H9 (cell line): Measurements from ENCODE around the gene CFAP299. TPM values are rescaled to one million over a fixed set of nuclear protein-coding genes. Genes with fewer than 3 reads are reported as not detected.
A peak's percentile ranks its signal among the peaks of the same experiment; 100 is the strongest.

Source experiments
- DNase-seq: peaks from one replicate; pipeline ENCODE4 v3.0.0-alpha.2; 2017
- H2AFZ ChIP-seq: one replicate; pipeline ENCODE4 v1.6.1; 2013; ENCODE audit warnings: mild to moderate bottlenecking, low read length, control low read depth, moderate library complexity
- H2AK5ac ChIP-seq: 2 replicates; pipeline ENCODE4 v1.6.1; 2013; ENCODE audit warnings: low read length, control low read depth, mixed read lengths; ENCODE audit not compliant: insufficient read length
- H2BK120ac ChIP-seq: one replicate; pipeline ENCODE4 v1.6.1; 2013; ENCODE audit warnings: low read depth, mild to moderate bottlenecking, low read length, control low read depth, inconsistent platforms; ENCODE audit not compliant: poor library complexity, severe bottlenecking
- H2BK12ac ChIP-seq: 2 replicates; pipeline ENCODE4 v1.6.1; 2013; ENCODE audit warnings: low read length, control low read depth, mixed read lengths, low read depth; ENCODE audit not compliant: insufficient read length
- H2BK15ac ChIP-seq: 2 replicates; pipeline ENCODE4 v1.6.1; 2013; ENCODE audit warnings: low read depth, low read length, control low read depth
- H2BK20ac ChIP-seq: one replicate; pipeline ENCODE4 v1.6.1; 2013; ENCODE audit warnings: low read depth, mild to moderate bottlenecking, low read length, control low read depth, inconsistent platforms; ENCODE audit not compliant: poor library complexity, severe bottlenecking
- H2BK5ac ChIP-seq: 2 replicates; pipeline ENCODE4 v1.6.1; 2013; ENCODE audit warnings: low read length, control low read depth, mixed read lengths; ENCODE audit not compliant: insufficient read length
- H3K14ac ChIP-seq: 2 replicates; pipeline ENCODE4 v1.6.1; 2013; ENCODE audit warnings: low read length, control low read depth; ENCODE audit not compliant: insufficient read depth
- H3K18ac ChIP-seq: 2 replicates; pipeline ENCODE4 v1.6.1; 2013; ENCODE audit warnings: low read depth, mild to moderate bottlenecking, mixed read lengths, low read length, control low read depth; ENCODE audit not compliant: insufficient read length
- H3K23ac ChIP-seq: 2 replicates; pipeline ENCODE4 v1.6.1; 2013; ENCODE audit warnings: low read length, control low read depth, mixed read lengths, low read depth; ENCODE audit not compliant: insufficient read length
- H3K23me2 ChIP-seq: 2 replicates; pipeline ENCODE4 v1.6.1; 2013; ENCODE audit warnings: low read depth, mild to moderate bottlenecking, mixed read lengths, low read length, control low read depth; ENCODE audit not compliant: insufficient read length, poor library complexity, severe bottlenecking
- H3K27ac ChIP-seq: 2 replicates; pipeline ENCODE4 v1.5.1; 2013; ENCODE audit warnings: low read length, control low read depth, mixed read lengths, low read depth; ENCODE audit not compliant: insufficient read length
- H3K27me3 ChIP-seq: 2 replicates; pipeline ENCODE4 v1.6.1; 2013; ENCODE audit warnings: low read length, control low read depth, inconsistent platforms; ENCODE audit not compliant: insufficient read depth
- H3K4ac ChIP-seq: 2 replicates; pipeline ENCODE4 v1.6.1; 2013; ENCODE audit warnings: low read depth, mild to moderate bottlenecking, control low read depth, inconsistent platforms, low read length, moderate library complexity
- H3K4me1 ChIP-seq: 2 replicates; pipeline ENCODE4 v1.6.1; 2013; ENCODE audit warnings: low read length, control low read depth, inconsistent platforms; ENCODE audit not compliant: insufficient read depth
- H3K4me2 ChIP-seq: 2 replicates; pipeline ENCODE4 v1.6.1; 2013; ENCODE audit warnings: low read length, control low read depth, mixed read lengths; ENCODE audit not compliant: insufficient read length, insufficient read depth
- H3K56ac ChIP-seq: 2 replicates; pipeline ENCODE4 v1.6.1; 2013; ENCODE audit warnings: low read depth, mild to moderate bottlenecking, mixed read lengths, low read length, control low read depth; ENCODE audit not compliant: insufficient read length
- H3K79me1 ChIP-seq: 2 replicates; pipeline ENCODE4 v1.6.1; 2013; ENCODE audit warnings: low read depth, mild to moderate bottlenecking, moderate library complexity, low read length, control low read depth, inconsistent platforms; ENCODE audit not compliant: insufficient read depth, poor library complexity, severe bottlenecking
- H3K79me2 ChIP-seq: 2 replicates; pipeline ENCODE4 v1.6.1; 2013; ENCODE audit warnings: low read length, control low read depth, inconsistent platforms; ENCODE audit not compliant: insufficient read depth
- H3K9ac ChIP-seq: 2 replicates; pipeline ENCODE4 v1.6.1; 2013; ENCODE audit warnings: low read length, control low read depth, mixed read lengths; ENCODE audit not compliant: insufficient read length; ENCODE audit errors: extremely low read depth
- H3K9me3 ChIP-seq: one replicate; pipeline ENCODE4 v1.6.1; 2013; ENCODE audit warnings: low read depth, low read length, inconsistent platforms; ENCODE audit not compliant: control insufficient read depth
- H3T11ph ChIP-seq: one replicate; pipeline ENCODE4 v1.6.1; 2013; ENCODE audit warnings: mild to moderate bottlenecking, low read length, control low read depth, inconsistent platforms
- H4K20me1 ChIP-seq: one replicate; pipeline ENCODE4 v1.6.1; 2013; ENCODE audit not compliant: control insufficient read depth, insufficient read length, insufficient read depth
- H4K5ac ChIP-seq: 2 replicates; pipeline ENCODE4 v1.6.1; 2013; ENCODE audit warnings: low read depth, mild to moderate bottlenecking, mixed read lengths, low read length, control low read depth; ENCODE audit not compliant: insufficient read length
- H4K8ac ChIP-seq: replicated peaks from 2 replicates; pipeline ENCODE4 v1.6.1; 2013; ENCODE audit warnings: low read length, control low read depth, mixed read lengths, low read depth; ENCODE audit not compliant: insufficient read length
- H4K91ac ChIP-seq: 2 replicates; pipeline ENCODE4 v1.6.1; 2013; ENCODE audit warnings: low read depth, mild to moderate bottlenecking, moderate library complexity, mixed read lengths, low read length, control low read depth; ENCODE audit not compliant: insufficient read length
- H3K27ac Mint-ChIP-seq, 3 experiments: 2 replicates in 2 of 3; 3 replicates in 1 of 3; pipeline ENCODE4 v1.8.0; 2020 to 2021; ENCODE audit warnings: mixed read lengths in 3 of 3, mild to moderate bottlenecking in 1 of 3, moderate library complexity in 1 of 3
- H3K27me3 Mint-ChIP-seq: 2 replicates; pipeline ENCODE4 v1.8.0; 2021; ENCODE audit warnings: low read depth, mild to moderate bottlenecking, moderate library complexity, mixed read lengths
- H3K36me3 Mint-ChIP-seq, 3 experiments: 2 replicates in 2 of 3; 3 replicates in 1 of 3; pipeline ENCODE4 v1.8.0; 2020 to 2021; ENCODE audit warnings: low read depth in 3 of 3, mixed read lengths in 3 of 3; ENCODE audit not compliant: insufficient read depth in 1 of 3
- H3K4me1 Mint-ChIP-seq, 2 experiments: 2 replicates each; pipeline ENCODE4 v1.8.0; 2020; ENCODE audit warnings: mixed read lengths in 2 of 2
- H3K4me3 Mint-ChIP-seq, 2 experiments: 2 replicates in 1 of 2; 3 replicates in 1 of 2; pipeline ENCODE4 v1.8.0; 2020 to 2021; ENCODE audit warnings: mild to moderate bottlenecking in 2 of 2, mixed read lengths in 2 of 2, moderate library complexity in 1 of 2
- H3K9me3 Mint-ChIP-seq, 2 experiments: 2 replicates in 1 of 2; 3 replicates in 1 of 2; pipeline ENCODE4 v1.8.0; 2020; ENCODE audit warnings: mild to moderate bottlenecking in 2 of 2, mixed read lengths in 2 of 2, moderate library complexity in 1 of 2
- WGBS: extraction: QIAGEN DNeasy Blood & Tissue Kit; methylation state at CpG from one replicate; pipeline ENCODE4 v1.1.7; 2013; ENCODE audit warnings: missing lambda C conversion rate, low lambda C conversion rate, mixed read lengths; ENCODE audit not compliant: insufficient read length; ENCODE audit errors: extremely low coverage; 5-methylcytosine and 5-hydroxymethylcytosine counted together
- total RNA-seq: library from RNA; stranded (reverse); gene quantifications from 2 replicates; pipeline ENCODE4 v1.2.1, GENCODE V29; 2021
- TF ChIP-seq, protein P1 (sequence below): fragments of 200-600 bp; sonication (generic); conservative IDR thresholded peaks from 3 replicates; pipeline ENCODE4 v1.8.0; 2021; ENCODE audit warnings: antibody characterized with exemption, mild to moderate bottlenecking

CFAP299 gene
- total RNA-seq, 1 experiment from 2014 or later = not detected

- Histone ChIP-seq H3K4me1 (peaks cover 3% of the 10 kb centered on the region; the same call in 1 of the 2 replicates), H4K8ac (no peak overlapping the region), H3K4me2 (no peak overlapping the region), H3K9me3 (no peaks in the 10 kb centered on the region), H3K27ac (no peak overlapping the region), H3K23me2 (no peaks in the 10 kb centered on the region), H3T11ph (no peak overlapping the region), H3K27me3 (no peaks in the 10 kb centered on the region), H3K23ac (no peak overlapping the region), H4K91ac (no peak overlapping the region), H2BK120ac (no peak overlapping the region), H2BK12ac (no peak overlapping the region), H2BK5ac (no peak overlapping the region), H3K14ac (no peak overlapping the region), H4K20me1 (no peaks in the 10 kb centered on the region), H2BK15ac (no peak overlapping the region), H3K56ac (no peak overlapping the region), H3K79me2 (no peaks in the 10 kb centered on the region), H2AK5ac (no peak overlapping the region), H3K79me1 (no peaks in the 10 kb centered on the region), H2AFZ (no peak overlapping the region), H3K18ac (no peak overlapping the region), H3K4ac (no peak overlapping the region), H4K5ac (no peak overlapping the region), H3K9ac (no peak overlapping the region), H2BK20ac (no peak overlapping the region)
- Mint-ChIP-seq H3K4me1 (peaks cover 40 to 41% of the 10 kb centered on the region in 2 experiments), H3K36me3 (no peaks in the 10 kb centered on the region; a peak in 1 of 7 replicates), H3K27ac (peak overlapping the region in 1 of 3 experiments; percentile 48; a peak in 3 of 7 replicates), H3K4me3 (no peak overlapping the region), H3K27me3 (no peaks in the 10 kb centered on the region; the same call in 1 of the 2 replicates), H3K9me3 (no peaks in the 10 kb centered on the region)
- no peak for DNase-seq
- WGBS = no CpG with 5 or more reads among the region's 1 CpG
- TF ChIP-seq, protein P1, sequence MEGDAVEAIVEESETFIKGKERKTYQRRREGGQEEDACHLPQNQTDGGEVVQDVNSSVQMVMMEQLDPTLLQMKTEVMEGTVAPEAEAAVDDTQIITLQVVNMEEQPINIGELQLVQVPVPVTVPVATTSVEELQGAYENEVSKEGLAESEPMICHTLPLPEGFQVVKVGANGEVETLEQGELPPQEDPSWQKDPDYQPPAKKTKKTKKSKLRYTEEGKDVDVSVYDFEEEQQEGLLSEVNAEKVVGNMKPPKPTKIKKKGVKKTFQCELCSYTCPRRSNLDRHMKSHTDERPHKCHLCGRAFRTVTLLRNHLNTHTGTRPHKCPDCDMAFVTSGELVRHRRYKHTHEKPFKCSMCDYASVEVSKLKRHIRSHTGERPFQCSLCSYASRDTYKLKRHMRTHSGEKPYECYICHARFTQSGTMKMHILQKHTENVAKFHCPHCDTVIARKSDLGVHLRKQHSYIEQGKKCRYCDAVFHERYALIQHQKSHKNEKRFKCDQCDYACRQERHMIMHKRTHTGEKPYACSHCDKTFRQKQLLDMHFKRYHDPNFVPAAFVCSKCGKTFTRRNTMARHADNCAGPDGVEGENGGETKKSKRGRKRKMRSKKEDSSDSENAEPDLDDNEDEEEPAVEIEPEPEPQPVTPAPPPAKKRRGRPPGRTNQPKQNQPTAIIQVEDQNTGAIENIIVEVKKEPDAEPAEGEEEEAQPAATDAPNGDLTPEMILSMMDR = peak; percentile 20; the same call in 1 of the 3 replicates
Measured at GRCh38 chr4:80459918-80460473, 124.5 kb downstream of the CFAP299 start.
